OCI-LY3 (cell line): Measurements from ENCODE around the gene ADISSP.

Source experiments
- H2AFZ ChIP-seq: fragments of 200-600, 300-600 bp; shearing (Covaris generic); 2 replicates; pipeline ENCODE4 v1.6.0; 2014; ENCODE audit warnings: antibody characterized with exemption, low read depth, low read length
- H3K27ac ChIP-seq: fragments of 200-600, 300-600 bp; sonication (generic); 2 replicates; pipeline ENCODE4 v1.5.1; 2014; ENCODE audit warnings: mild to moderate bottlenecking, low read length, moderate library complexity, mixed read lengths
- H3K27me3 ChIP-seq: fragments of 200-600, 300-600 bp; sonication (generic); 2 replicates; pipeline ENCODE4 v1.6.1; 2014; ENCODE audit warnings: low read depth, low read length, mixed read lengths
- H3K36me3 ChIP-seq: fragments of 200-600, 300-600 bp; sonication (generic); replicated peaks from 2 replicates; pipeline ENCODE3; 2014; ENCODE audit warnings: low read depth, low read length, mixed read lengths
- H3K4me1 ChIP-seq: fragments of 300-600, 200-600 bp; sonication (generic); 2 replicates; pipeline ENCODE4 v1.6.1; 2014; ENCODE audit warnings: low read length, mixed read lengths
- H3K4me2 ChIP-seq: fragments of 200-600, 300-600 bp; sonication (generic); 2 replicates; pipeline ENCODE4 v1.6.1; 2014; ENCODE audit warnings: low read length, mixed read lengths
- H3K4me3 ChIP-seq: fragments of 300-600, 200-600 bp; sonication (generic); 2 replicates; pipeline ENCODE4 v1.5.1; 2014; ENCODE audit warnings: antibody characterized with exemption, mild to moderate bottlenecking, low read length, moderate library complexity
- H3K79me2 ChIP-seq: fragments of 300-600, 200-600 bp; shearing (Covaris generic); 2 replicates; pipeline ENCODE4 v1.6.1; 2014; ENCODE audit warnings: mild to moderate bottlenecking, low read length, mixed read lengths
- H3K9ac ChIP-seq: fragments of 300-600, 200-600 bp; shearing (Covaris generic); 2 replicates; pipeline ENCODE4 v1.6.0; 2014; ENCODE audit warnings: mild to moderate bottlenecking, low read length, moderate library complexity
- H3K9me3 ChIP-seq: fragments of 200-600, 300-600 bp; shearing (Covaris generic); 2 replicates; pipeline ENCODE4 v1.6.1; 2014; ENCODE audit warnings: low read length, mixed read lengths; ENCODE audit not compliant: insufficient read depth
- H4K20me1 ChIP-seq: fragments of 200-600, 300-600 bp; sonication (generic); 2 replicates; pipeline ENCODE4 v1.6.1; 2016; ENCODE audit warnings: low read length, mixed read lengths; ENCODE audit not compliant: insufficient read depth
- CTCF ChIP-seq: fragments of 200-600, 300-600 bp; sonication (generic); IDR thresholded peaks from 2 replicates; pipeline ENCODE4 v1.5.1; 2014; ENCODE audit warnings: antibody characterized with exemption, low read length, low read depth
- EZH2phosphoT487 ChIP-seq: fragments of 200-600 bp; shearing (Covaris generic); IDR thresholded peaks from 2 replicates; pipeline ENCODE4 v1.6.1; 2018; ENCODE audit warnings: antibody characterized with exemption, mixed run types, low read depth

Gene ADISSP

GRCh38 chr20:3801299-3801698, 33.7 kb upstream of the ADISSP start:
- H4K20me1 ChIP-seq = no peaks in the 10 kb centered on the region
- H2AFZ ChIP-seq = no peak overlapping the region
- H3K27me3 ChIP-seq = no peaks in the 10 kb centered on the region
- H3K27ac ChIP-seq = no peak overlapping the region
- TF ChIP-seq CTCF (no peak), EZH2phosphoT487 (no peak)
- no peak overlapping the region for H3K9ac ChIP-seq
- peaks cover 54% of the 10 kb centered on the region for H3K36me3 ChIP-seq
- H3K79me2 ChIP-seq = peaks cover 8% of the 10 kb centered on the region
- no peak overlapping the region for H3K4me3 ChIP-seq
- H3K9me3 ChIP-seq = no peaks in the 10 kb centered on the region
- peaks cover 27% of the 10 kb centered on the region for H3K4me1 ChIP-seq
- no peak overlapping the region for H3K4me2 ChIP-seq

GRCh38 chr20:3800878-3801260, 33.3 kb upstream of the ADISSP start:
- peaks cover 8% of the 10 kb centered on the region for H3K79me2 ChIP-seq
- no peak overlapping the region for H3K4me2 ChIP-seq
- H3K36me3 ChIP-seq = peaks cover 51% of the 10 kb centered on the region
- H3K4me1 ChIP-seq = peaks cover 27% of the 10 kb centered on the region
- no peaks in the 10 kb centered on the region for H3K27me3 ChIP-seq
- no peak overlapping the region for H3K27ac ChIP-seq
- no peak overlapping the region for H2AFZ ChIP-seq
- H3K9me3 ChIP-seq = no peaks in the 10 kb centered on the region
- H4K20me1 ChIP-seq = no peaks in the 10 kb centered on the region
- TF ChIP-seq EZH2phosphoT487 (no peak), CTCF (no peak)
- no peak overlapping the region for H3K4me3 ChIP-seq
- no peak overlapping the region for H3K9ac ChIP-seq

GRCh38 chr20:3800256-3800877, 32.8 kb upstream of the ADISSP start:
- Histone ChIP-seq H3K27me3 (no peaks in the 10 kb centered on the region), H3K4me3 (no peak overlapping the region), H3K4me2 (no peak overlapping the region), H3K79me2 (peaks cover 8% of the 10 kb centered on the region), H4K20me1 (no peaks in the 10 kb centered on the region), H3K36me3 (peaks cover 46% of the 10 kb centered on the region), H3K9ac (no peak overlapping the region), H2AFZ (no peak overlapping the region), H3K4me1 (peaks cover 27% of the 10 kb centered on the region), H3K27ac (no peak overlapping the region), H3K9me3 (no peaks in the 10 kb centered on the region)
- TF ChIP-seq CTCF = no peak
- TF ChIP-seq EZH2phosphoT487 = no peak

- no peak overlapping the region for H3K27ac ChIP-seq
- no peak overlapping the region for H3K4me3 ChIP-seq
- H3K79me2 ChIP-seq = peaks cover 8% of the 10 kb centered on the region
- H3K4me1 ChIP-seq = peaks cover 31% of the 10 kb centered on the region
- no peaks in the 10 kb centered on the region for H4K20me1 ChIP-seq
- TF ChIP-seq CTCF (no peak), EZH2phosphoT487 (no peak)
- H3K9ac ChIP-seq = no peak overlapping the region
- no peaks in the 10 kb centered on the region for H3K9me3 ChIP-seq
- H3K27me3 ChIP-seq = no peaks in the 10 kb centered on the region
- no peak overlapping the region for H3K4me2 ChIP-seq
- H2AFZ ChIP-seq = no peak overlapping the region
- H3K36me3 ChIP-seq = peaks cover 38% of the 10 kb centered on the region
These were observed 31.3 kb upstream of the ADISSP start for GRCh38 chr20:3798908-3799248.
